Endothelial cell of hepatic sinusoid (primary cell): ENCODE measurements around the gene C14orf132.

ENCODE experiments used
- in situ Hi-C: cut with HindIII; loops from 2 replicates; pipeline ENCODE4 v1.10.0; 2017; ENCODE audit warnings: low sequenced_read_pairs

The C14orf132 gene

DNA sequence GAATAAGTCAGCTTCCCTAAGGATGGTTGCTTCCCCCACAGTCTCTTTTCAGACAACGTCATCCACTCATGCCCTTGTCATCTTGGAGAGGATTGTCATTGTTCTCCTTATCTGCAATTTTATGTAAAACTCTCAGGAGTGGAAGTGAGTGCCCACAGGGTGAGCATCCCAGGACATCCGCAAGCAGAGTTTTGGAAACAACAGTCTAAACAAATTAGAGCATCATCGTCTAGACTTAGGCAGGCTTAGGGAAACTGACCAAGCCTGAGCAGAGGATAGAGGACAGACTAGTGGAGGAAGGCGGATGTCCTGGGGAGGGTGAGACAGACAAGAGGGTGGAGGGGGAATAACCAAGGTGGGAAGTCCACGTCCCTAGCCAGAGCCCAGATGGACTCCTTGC, 101.8 kb downstream of the C14orf132 start:
- in situ Hi-C loops, result no loop called here
